ENCODE results near the gene PDE4B.

DNA sequence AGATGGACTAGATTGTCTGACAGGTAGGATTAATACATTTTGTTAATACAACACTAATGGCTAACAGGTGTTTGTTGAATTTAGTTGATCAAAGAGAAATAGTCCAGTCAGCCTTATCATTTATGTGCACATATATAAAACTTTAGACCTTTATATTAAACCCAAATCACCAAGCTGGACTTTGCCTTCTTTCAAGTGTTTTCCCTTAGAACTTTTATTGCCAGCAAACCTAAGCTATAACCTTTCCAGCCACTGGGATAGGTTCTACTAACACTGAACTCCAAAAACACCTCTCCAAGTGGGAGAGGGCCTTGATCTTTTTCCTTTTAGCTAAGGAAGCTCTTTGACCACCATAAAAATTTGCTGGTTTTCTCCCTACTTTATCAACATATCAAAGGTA lies 345.9 kb downstream of the PDE4B start:
- TF ChIP-seq SMC3 (conservative IDR thresholded peaks at IDR 0.05; ENCODE audit: poor library complexity) = no peak
- no peak for TF ChIP-seq CTCF (IDR thresholded peaks at IDR 0.05; ENCODE audit: poor library complexity, severe bottlenecking)

Measured in neural cell (in vitro differentiated cells).